GM12878 (cell line): ENCODE measurements around the gene EIF4H. TPM values are rescaled to one million over a fixed set of nuclear protein-coding genes. Genes with fewer than 3 reads are reported as not detected.

Source experiments
- ATAC-seq: fragments of 200-7000 bp; cut with Tn5 transposase; 3 replicates; pipeline ENCODE4 v1.9.1; 2020; ENCODE audit warnings: mild to moderate bottlenecking, moderate library complexity
- BruUV-seq: library from RNA; stranded (reverse); fragments of 400-500 nt; replicated peaks from 2 replicates; lab custom pipeline; 2021; lab: Mats Ljungman, UMichigan
- CTCF ChIA-PET: fragments of 300-600 bp; sonication (Branson Sonifier 250); formaldehyde crosslinking; extraction: SDS; loops from one replicate; lab custom pipeline; 2021; ENCODE audit warnings: inconsistent platforms; lab: Yijun Ruan, JAX
- POLR2A ChIA-PET: fragments of 350-600 bp; formaldehyde crosslinking; extraction: SDS; loops from one replicate; lab custom pipeline; 2021; ENCODE audit warnings: inconsistent platforms; lab: Charles Lee
- RAD21 ChIA-PET: fragments of 300-600 bp; sonication (Branson Sonifier 250); formaldehyde crosslinking; loops from one replicate; lab custom pipeline; 2023; ENCODE audit warnings: antibody characterized with exemption; ENCODE audit not compliant: unreplicated experiment; lab: Charles Lee
- SMC1A ChIA-PET: fragments of 300-600 bp; sonication (Branson Sonifier 250); formaldehyde crosslinking; loops from one replicate; lab custom pipeline; 2023; ENCODE audit not compliant: unreplicated experiment, uncharacterized antibody; lab: Charles Lee
- DNase-seq: peaks from one replicate; pipeline ENCODE4 v3.0.0-alpha.2; 2011; ENCODE audit warnings: low read depth, low spot score
- FAIRE-seq: peaks from 3 replicates; lab custom pipeline; 2011; peaks lifted over from hg19 to GRCh38; lab: Jason Lieb, UNC
- H2AFZ ChIP-seq: 2 replicates; pipeline ENCODE4 v1.6.0; 2011; ENCODE audit warnings: low read depth, low read length, control low read depth; ENCODE audit not compliant: control insufficient read depth
- H3K27ac ChIP-seq: 2 replicates; pipeline ENCODE4 v1.5.1; 2011; ENCODE audit warnings: control low read depth; ENCODE audit not compliant: control insufficient read depth, insufficient read depth
- H3K27me3 ChIP-seq, 2 experiments: replicated peaks in 1 of 2; 2 replicates each; pipeline versions ENCODE4 v1.6.0 to v1.6.1; 2011; ENCODE audit warnings: low read length in 1 of 2; ENCODE audit not compliant: control insufficient read depth in 2 of 2, insufficient read depth in 2 of 2
- H3K36me3 ChIP-seq, 2 experiments: 2 replicates each; pipeline ENCODE4 v1.5.1; 2011; ENCODE audit warnings: low read length in 1 of 2; ENCODE audit not compliant: control insufficient read depth in 2 of 2, insufficient read depth in 2 of 2
- H3K4me1 ChIP-seq: 2 replicates; pipeline ENCODE4 v1.6.1; 2011; ENCODE audit warnings: mild to moderate bottlenecking, low read length, moderate library complexity, mixed read lengths; ENCODE audit not compliant: control insufficient read depth, insufficient read depth
- H3K4me2 ChIP-seq: 2 replicates; pipeline ENCODE4 v1.6.0; 2011; ENCODE audit warnings: control low read depth; ENCODE audit not compliant: control insufficient read depth, insufficient read depth
- H3K4me3 ChIP-seq: fragments of 200-600 bp; sonication (generic); 2 replicates; pipeline ENCODE4 v1.5.1; 2016
- H3K79me2 ChIP-seq: 2 replicates; pipeline ENCODE4 v1.6.0; 2011; ENCODE audit warnings: low read length; ENCODE audit not compliant: control insufficient read depth, insufficient read depth
- H3K9ac ChIP-seq: 2 replicates; pipeline ENCODE4 v1.8.0; 2011; ENCODE audit warnings: low read length, control low read depth, mixed read lengths; ENCODE audit not compliant: control insufficient read depth, insufficient read depth
- H3K9me3 ChIP-seq: replicated peaks from 3 replicates; pipeline ENCODE4 v1.5.1; 2011; ENCODE audit warnings: mild to moderate bottlenecking, low read length; ENCODE audit not compliant: control insufficient read depth, insufficient read depth
- H4K20me1 ChIP-seq: 2 replicates; pipeline ENCODE4 v1.6.0; 2011; ENCODE audit not compliant: control insufficient read depth, insufficient read depth
- ATF7 ChIP-seq: fragments of 450-650 bp; IDR thresholded peaks from 2 replicates; pipeline ENCODE4 v1.6.1; 2016; ENCODE audit warnings: low read depth, mild to moderate bottlenecking
- BCL11A ChIP-seq: IDR thresholded peaks from 2 replicates; pipeline ENCODE4 v1.6.1; 2011; ENCODE audit warnings: low read depth, low read length
- CEBPZ ChIP-seq: fragments of 150-350 bp; IDR thresholded peaks from 2 replicates; pipeline ENCODE4 v1.6.1; 2016; ENCODE audit warnings: low read depth, low read length
- DPF2 ChIP-seq: fragments of 450-650 bp; IDR thresholded peaks from 2 replicates; pipeline ENCODE4 v1.6.1; 2017; ENCODE audit warnings: mild to moderate bottlenecking
- EED ChIP-seq: sonication (generic); IDR thresholded peaks from 2 replicates; pipeline ENCODE4 v1.6.1; 2016; ENCODE audit warnings: antibody characterized with exemption, low read depth
- HDAC6 ChIP-seq: fragments of 200-600 bp; sonication (generic); IDR thresholded peaks from one replicate; pipeline ENCODE4 v1.8.0; 2017; ENCODE audit warnings: antibody characterized with exemption; ENCODE audit not compliant: unreplicated experiment
- IKZF1 ChIP-seq: fragments of 450-650 bp; conservative IDR thresholded peaks from 2 replicates; pipeline ENCODE4 v1.6.1; 2017; ENCODE audit warnings: antibody characterized with exemption, mild to moderate bottlenecking
- NR2C1 ChIP-seq: fragments of 450-650 bp; IDR thresholded peaks from 2 replicates; pipeline ENCODE4 v1.6.1; 2017; ENCODE audit warnings: antibody characterized with exemption, mild to moderate bottlenecking, moderate library complexity
- NR2F1 ChIP-seq: fragments of 450-650 bp; conservative IDR thresholded peaks from 2 replicates; pipeline ENCODE4 v1.6.1; 2017; ENCODE audit warnings: mild to moderate bottlenecking
- POLR2AphosphoS5 ChIP-seq: IDR thresholded peaks from 2 replicates; pipeline ENCODE4 v1.6.1; 2011; ENCODE audit warnings: mild to moderate bottlenecking, low read length, inconsistent platforms
- SKIL ChIP-seq: fragments of 450-650 bp; IDR thresholded peaks from 2 replicates; pipeline ENCODE4 v1.6.1; 2017; ENCODE audit warnings: mild to moderate bottlenecking, low read depth, inconsistent platforms; ENCODE audit not compliant: poor library complexity, severe bottlenecking
- WGBS: methylation state at CpG from one replicate; pipeline ENCODE4 v1.1.6; 2016; ENCODE audit warnings: low lambda C conversion rate; ENCODE audit not compliant: insufficient replicate concordance, insufficient coverage; ENCODE audit errors: missing lambda C conversion rate; 5-methylcytosine and 5-hydroxymethylcytosine counted together
- in situ Hi-C: fragments of 300-500 bp; cut with MboI; formaldehyde crosslinking; loops from 9 replicates; pipeline ENCODE4 v1.14.3; 2018; ENCODE audit warnings: mixed read lengths
- intact Hi-C: fragments of 100-400 bp; cut with micrococcal nuclease; formaldehyde crosslinking; loops from one replicate; pipeline ENCODE4 v1.14.2; 2022; ENCODE audit not compliant: unreplicated experiment
- polyA plus RNA-seq, 11 experiments: library from polyadenylated mRNA; depleted of rRNA in 4 of 11; unstranded in 6 of 11; stranded (reverse) in 5 of 11; fragments of >200 nt; fragmentation: Nextera tagmentation in 4 of 11; fragmentation: Illumina TruSeq in 1 of 11; extraction: Ambion mirVana in 4 of 11; extraction: Trizol in 1 of 11; gene quantifications; 1 replicate in 1 of 11; 2 replicates in 10 of 11; pipeline versions ENCODE4 v1.2.1 to v1.2.3, GENCODE V29; 2011 to 2016; ENCODE audit warnings: inconsistent platforms in 2 of 11, missing spikeins in 2 of 11, low read depth in 1 of 11
- total RNA-seq, 4 experiments: library from RNA; depleted of rRNA in 3 of 4; stranded (reverse); fragments of >200 nt in 3 of 4; fragmentation: Illumina TruSeq in 1 of 4; extraction: Trizol in 1 of 4; gene quantifications; 2 replicates each; pipeline versions ENCODE4 v1.2.1 to v1.2.3, GENCODE V29; 2013 to 2021

Gene EIF4H
- total and polyA plus RNA-seq, 10 of the 15 experiments (the other 5 are each of a cell fraction or from before 2014, with no cell fraction given): 9.9 to 443 (median 258) TPM

GRCh38 chr7:74215921-74216320 lies 41.8 kb downstream of the EIF4H start:
- Histone ChIP-seq H3K27me3 (no peaks in the 10 kb centered on the region), H3K4me3 (peak overlapping the region; percentile 71), H3K36me3 (peaks cover 17 to 29% of the 10 kb centered on the region in 2 experiments), H3K27ac (peak overlapping the region; percentile 95), H3K79me2 (peaks cover 69% of the 10 kb centered on the region), H3K4me1 (peaks cover 44% of the 10 kb centered on the region), H4K20me1 (no peaks in the 10 kb centered on the region), H3K4me2 (peak overlapping the region; percentile 88), H3K9ac (peak overlapping the region; percentile 71), H3K9me3 (no peaks in the 10 kb centered on the region), H2AFZ (no peak overlapping the region)
- intact Hi-C loops: loop anchor here (2.0 to 5.0 kb wide), 3 partner anchors 36 to 69 kb away; partner anchors contain the start of gene RFC2
- ChIA-PET CTCF (interaction anchor here (3.0 kb wide), 1 partner anchor 9 kb away, joined by 17 read pairs; no protein-coding TSS in a partner anchor), SMC1A (interaction anchor here (0.8 to 2.8 kb wide), 6 partner anchors 10 to 69 kb away, joined by 3 to 14 read pairs (median 4); no protein-coding TSS in a partner anchor), POLR2A (interaction anchor here (0.6 to 4.8 kb wide), 7 partner anchors 14 to 151 kb away, joined by 3 to 37 read pairs (median 5); no protein-coding TSS in a partner anchor), RAD21 (interaction anchor here (1.7 to 3.1 kb wide), 3 partner anchors 14 to 73 kb away, joined by 6 to 29 read pairs (median 11); partner anchors contain the start of gene CLIP2)
- no peak for FAIRE-seq
- peak; percentile 85 for TF ChIP-seq NR2F1
- 0 out of 2 replicates have a peak, but pooled peaks have one; percentile 34 for TF ChIP-seq POLR2AphosphoS5
- peak; percentile 75 for TF ChIP-seq NR2C1
- TF ChIP-seq DPF2: 0 out of 2 replicates have a peak, but pooled peaks have one; percentile 7
- no peak for TF ChIP-seq HDAC6
- BruUV-seq: no TSS peak
- no peak for DNase-seq
- ATAC-seq: no peak
- in situ Hi-C loops: no loop called here
- WGBS: 32% methylated on average over 15 of the region's 15 CpGs

GRCh38 chr7:74216361-74216761 lies 42.2 kb downstream of the EIF4H start:
- Histone ChIP-seq H3K9me3 (no peaks in the 10 kb centered on the region), H3K36me3 (peaks cover 17 to 29% of the 10 kb centered on the region in 2 experiments), H3K4me1 (peaks cover 44% of the 10 kb centered on the region), H3K27ac (peak overlapping the region; percentile 95), H3K79me2 (peaks cover 64% of the 10 kb centered on the region), H3K4me3 (peak overlapping the region; percentile 71), H3K9ac (peak overlapping the region; percentile 71), H3K27me3 (no peaks in the 10 kb centered on the region), H4K20me1 (no peaks in the 10 kb centered on the region), H2AFZ (no peak overlapping the region), H3K4me2 (peak overlapping the region; percentile 88)
- no peak for DNase-seq
- in situ Hi-C loops (no loop called here), intact Hi-C loops (loop anchor here (2.0 to 5.0 kb wide), 3 partner anchors 36 to 68 kb away; partner anchors contain the start of gene RFC2)
- ChIA-PET POLR2A (interaction anchor here (0.6 to 4.8 kb wide), 7 partner anchors 9 to 76 kb away, joined by 3 to 37 read pairs (median 14); no protein-coding TSS in a partner anchor), RAD21 (interaction anchor here (1.1 to 3.1 kb wide), 5 partner anchors 10 to 72 kb away, joined by 3 to 29 read pairs (median 11); partner anchors contain the start of gene CLIP2), SMC1A (interaction anchor here (1.0 to 2.8 kb wide), 6 partner anchors 13 to 69 kb away, joined by 3 to 14 read pairs (median 4); no protein-coding TSS in a partner anchor), CTCF (interaction anchor here (1.8 to 3.0 kb wide), 2 partner anchors 9 to 72 kb away, joined by 5 to 17 read pairs; partner anchors contain the start of gene CLIP2)
- FAIRE-seq: no peak
- WGBS: 1% methylated on average over 8 of the region's 8 CpGs
- BruUV-seq: no TSS peak
- peak; percentile 34 for ATAC-seq
- TF ChIP-seq CEBPZ: no peak
- peak; percentile 42 for TF ChIP-seq SKIL
- 0 out of 2 replicates have a peak, but pooled peaks have one; percentile 28 for TF ChIP-seq ATF7
- TF ChIP-seq IKZF1: peak; percentile 75
- 0 out of 2 replicates have a peak, but pooled peaks have one; percentile 2 for TF ChIP-seq BCL11A
- TF ChIP-seq EED: peak; percentile 76; the same call in 1 of the 2 replicates
